HUDEP-2 (cell line): ENCODE data around the gene HNRNPDL.
"Not testable (repeated sequence)": the region's sequence is repeated elsewhere in the genome, so short reads cannot be mapped to it uniquely, and the experiment has no call there.

Experiments used
- DNase-seq, 76 experiments: peaks; one replicate each; lab custom pipeline; 2025; ENCODE audit not compliant: unreplicated experiment in 76 of 76; lab: John Stamatoyannopoulos, UW

HNRNPDL gene

GRCh38 chr4:82430193-82430963 lies at the start of gene HNRNPDL, which contains the start of gene ENOPH1:
HNRNPDL (minus strand) TSS chr4:82430462; CDS start chr4:82429690, 772 bp downstream.
ENOPH1 (plus strand) TSS chr4:82430590; CDS start chr4:82430830, 240 bp downstream.
- peak; percentile 16 to 98 (median 95) for DNase-seq

GRCh38 chr4:82479562-82479961 lies 49.3 kb upstream of the HNRNPDL start:
- DNase-seq: no peak

- not testable (repeated sequence) for DNase-seq
Observed at GRCh38 chr4:82477469-82477868, 47.2 kb upstream of the HNRNPDL start.

GRCh38 chr4:82475931-82476330 lies 45.7 kb upstream of the HNRNPDL start:
- DNase-seq: not testable (repeated sequence)

- no peak for DNase-seq
Observed at GRCh38 chr4:82473621-82474164, 43.4 kb upstream of the HNRNPDL start.

GRCh38 chr4:82473080-82473479 lies 42.8 kb upstream of the HNRNPDL start:
- DNase-seq: not testable (repeated sequence)

GRCh38 chr4:82469791-82470345 lies 39.6 kb upstream of the HNRNPDL start:
- DNase-seq: no peak

- DNase-seq: peak in 2 of 76 experiments; percentile 2 to 8
Observed at GRCh38 chr4:82467471-82467870, 37.2 kb upstream of the HNRNPDL start.

- no peak for DNase-seq
Observed at GRCh38 chr4:82463221-82463620, 33.0 kb upstream of the HNRNPDL start.

- peak in 73 of 76 experiments; percentile 1 to 90 (median 70) for DNase-seq
Observed at GRCh38 chr4:82462415-82462831, 32.2 kb upstream of the HNRNPDL start.

- DNase-seq: no peak
Observed at GRCh38 chr4:82461710-82462109, 31.4 kb upstream of the HNRNPDL start.

GRCh38 chr4:82458729-82459128 lies 28.5 kb upstream of the HNRNPDL start:
- no peak for DNase-seq

- DNase-seq: no peak
Observed at GRCh38 chr4:82457266-82457665, 27.0 kb upstream of the HNRNPDL start.

GRCh38 chr4:82452026-82452425 lies 21.8 kb upstream of the HNRNPDL start:
- DNase-seq: no peak

- no peak for DNase-seq
Observed at GRCh38 chr4:82450966-82451755, 20.9 kb upstream of the HNRNPDL start.

- DNase-seq: no peak
Observed at GRCh38 chr4:82447886-82448285, 17.6 kb upstream of the HNRNPDL start.

- DNase-seq: no peak
Observed at GRCh38 chr4:82439088-82439487, 8.8 kb upstream of the HNRNPDL start.

- DNase-seq: no peak
Observed at GRCh38 chr4:82437285-82438005, 7.2 kb upstream of the HNRNPDL start.

- DNase-seq: no peak
Observed at GRCh38 chr4:82436780-82437179, 6.5 kb upstream of the HNRNPDL start.

- DNase-seq: no peak
Observed at GRCh38 chr4:82436130-82436529, 5.9 kb upstream of the HNRNPDL start.
